Liver (tissue), 9 donors: ENCODE data around the gene CSNK2A3. TPM values are rescaled to one million over a fixed set of nuclear protein-coding genes. Genes with fewer than 3 reads are reported as not detected.

Source experiments
- DNase-seq: peaks from one replicate; pipeline ENCODE4 v3.0.0-alpha.2; 2017; ENCODE audit warnings: low spot score
- H3K27ac ChIP-seq, 2 donors: one replicate each; pipeline ENCODE4 v1.7.0; 2013; ENCODE audit warnings: inconsistent platforms in 2 of 2, low read length in 2 of 2, control low read depth in 1 of 2, low read depth in 1 of 2, mild to moderate bottlenecking in 1 of 2
- H3K27me3 ChIP-seq, 4 donors: one replicate each; pipeline versions ENCODE4 v1.6.1 to v1.7.0; 2013; ENCODE audit warnings: low read length in 3 of 4, inconsistent platforms in 1 of 4, mild to moderate bottlenecking in 1 of 4, moderate library complexity in 1 of 4; ENCODE audit not compliant: control insufficient read depth in 4 of 4, insufficient read depth in 4 of 4
- H3K36me3 ChIP-seq, 4 donors: one replicate each; pipeline versions ENCODE4 v1.6.1 to v1.7.0; 2013; ENCODE audit warnings: low read length in 3 of 4, mild to moderate bottlenecking in 3 of 4, low read depth in 1 of 4, moderate library complexity in 1 of 4; ENCODE audit not compliant: control insufficient read depth in 4 of 4, insufficient read depth in 3 of 4
- H3K4me1 ChIP-seq, 4 donors: one replicate each; pipeline versions ENCODE4 v1.6.1 to v1.7.0; 2013; ENCODE audit warnings: low read length in 3 of 4, mild to moderate bottlenecking in 3 of 4, moderate library complexity in 1 of 4; ENCODE audit not compliant: control insufficient read depth in 4 of 4, insufficient read depth in 4 of 4
- H3K4me3 ChIP-seq, 3 donors: one replicate each; pipeline versions ENCODE4 v1.6.1 to v1.7.0; 2013; ENCODE audit warnings: low read length in 3 of 3, control low read depth in 1 of 3, low read depth in 1 of 3, mild to moderate bottlenecking in 1 of 3
- H3K9ac ChIP-seq, 2 donors: one replicate each; pipeline ENCODE4 v1.7.0; 2013; ENCODE audit warnings: low read length in 2 of 2, mild to moderate bottlenecking in 2 of 2, moderate library complexity in 2 of 2, control low read depth in 1 of 2, low read depth in 1 of 2
- H3K9me3 ChIP-seq, 4 donors: one replicate each; pipeline versions ENCODE4 v1.6.1 to v1.7.0; 2013; ENCODE audit warnings: low read length in 3 of 4; ENCODE audit not compliant: control insufficient read depth in 4 of 4
- EGR1 ChIP-seq, 2 donors: IDR thresholded peaks; 2 replicates each; pipeline ENCODE4 v1.6.1; 2016 to 2018; ENCODE audit warnings: antibody characterized with exemption in 2 of 2, low read depth in 2 of 2
- FOXA2 ChIP-seq: IDR thresholded peaks from 2 replicates; pipeline ENCODE4 v1.6.1; 2016; ENCODE audit warnings: antibody characterized with exemption
- GABPA ChIP-seq, 2 donors: IDR thresholded peaks in 1 of 2; conservative IDR thresholded peaks in 1 of 2; 2 replicates each; pipeline ENCODE4 v1.6.1; 2016; ENCODE audit warnings: antibody characterized with exemption in 2 of 2, mild to moderate bottlenecking in 1 of 2, moderate library complexity in 1 of 2
- HNF4A ChIP-seq, 2 donors: conservative IDR thresholded peaks; 2 replicates each; pipeline ENCODE4 v1.6.1; 2016; ENCODE audit warnings: antibody characterized with exemption in 2 of 2, mild to moderate bottlenecking in 2 of 2
- HNF4G ChIP-seq: IDR thresholded peaks from 2 replicates; pipeline ENCODE4 v1.6.1; 2016; ENCODE audit warnings: antibody characterized with exemption
- JUND ChIP-seq, 2 donors: IDR thresholded peaks; 2 replicates each; pipeline ENCODE4 v1.6.1; 2016; ENCODE audit warnings: antibody characterized with exemption in 2 of 2
- NR2F2 ChIP-seq: IDR thresholded peaks from 2 replicates; pipeline ENCODE4 v1.6.1; 2016; ENCODE audit warnings: antibody characterized with exemption
- RAD21 ChIP-seq, 2 donors: IDR thresholded peaks; 2 replicates each; pipeline ENCODE4 v1.6.1; 2016; ENCODE audit warnings: antibody characterized with exemption in 2 of 2, mild to moderate bottlenecking in 2 of 2
- RXRA ChIP-seq, 2 donors: IDR thresholded peaks; 2 replicates each; pipeline ENCODE4 v1.6.1; 2017 to 2018; ENCODE audit warnings: antibody characterized with exemption in 2 of 2, mild to moderate bottlenecking in 1 of 2
- SP1 ChIP-seq: IDR thresholded peaks from 2 replicates; pipeline ENCODE4 v1.6.1; 2018; ENCODE audit warnings: antibody characterized with exemption, mild to moderate bottlenecking
- YY1 ChIP-seq: IDR thresholded peaks from 2 replicates; pipeline ENCODE4 v1.6.1; 2016; ENCODE audit warnings: antibody characterized with exemption, mild to moderate bottlenecking
- WGBS: extraction: QIAGEN DNeasy Blood & Tissue Kit; methylation state at CpG from one replicate; pipeline ENCODE4 v1.1.7; 2013; 5-methylcytosine and 5-hydroxymethylcytosine counted together
- polyA plus RNA-seq, 2 donors: library from polyadenylated mRNA; stranded (reverse) in 1 of 2; unstranded in 1 of 2; fragments of 200-250 nt in 1 of 2; fragments of >200 nt in 1 of 2; fragmentation: Nextera tagmentation in 1 of 2; extraction: Ambion mirVana in 1 of 2; gene quantifications; one replicate each; pipeline versions ENCODE4 v1.2.1 to v1.2.3, GENCODE V29; 2013 to 2015
- total RNA-seq, 2 donors: library from RNA; depleted of rRNA; stranded (reverse); fragments of >200 nt; gene quantifications; one replicate each; pipeline ENCODE4 v1.2.3, GENCODE V29; 2014
- TF ChIP-seq, protein P1 (sequence below): IDR thresholded peaks from 2 replicates; pipeline ENCODE4 v1.6.1; 2016; ENCODE audit warnings: antibody characterized with exemption
- TF ChIP-seq, protein P2 (sequence below): IDR thresholded peaks from 2 replicates; pipeline ENCODE4 v1.6.1; 2016; ENCODE audit warnings: antibody characterized with exemption, mild to moderate bottlenecking
- TF ChIP-seq, protein P3 (sequence below): IDR thresholded peaks from 2 replicates; pipeline ENCODE4 v1.6.1; 2016; ENCODE audit warnings: antibody characterized with exemption
- TF ChIP-seq, protein P4 (sequence below): IDR thresholded peaks from 2 replicates; pipeline ENCODE4 v1.6.1; 2016; ENCODE audit warnings: antibody characterized with exemption
- TF ChIP-seq, protein P5 (sequence below): fragments of 150-350 bp; IDR thresholded peaks from 2 replicates; pipeline ENCODE4 v1.5.1; 2017; ENCODE audit warnings: improper control_type of control experiment, low read depth, low read length; ENCODE audit not compliant: missing input control
- donor health status: healthy.
- donor health status: healthy.
- donor health status: healthy.
- donor health status: healthy.
- donor health status: healthy.

The CSNK2A3 gene
- total and polyA plus RNA-seq, 4 donors, result 0.51 to 0.92 (median 0.59) TPM; not detected in 1

DNA sequence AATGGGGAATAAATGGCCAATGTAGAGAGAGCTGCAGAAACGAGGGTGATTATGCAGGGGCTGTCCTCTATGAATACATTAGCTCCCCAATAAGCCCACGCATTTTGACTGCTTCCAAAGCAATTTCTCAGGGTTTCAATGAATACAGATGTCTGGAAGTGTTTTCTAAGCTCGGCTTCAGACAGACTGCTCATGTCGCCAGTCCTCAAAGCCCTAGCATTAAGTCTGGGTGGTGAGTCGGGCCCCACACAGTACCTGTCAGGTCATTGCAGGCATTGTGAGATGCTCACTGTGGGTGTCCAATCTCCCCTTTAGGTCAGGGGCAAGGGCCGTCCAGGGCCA, 17.9 kb upstream of the CSNK2A3 start:
- no peaks in the 10 kb centered on the region for H3K27me3 ChIP-seq
- H3K9ac ChIP-seq, result no peak overlapping the region
- no peak for DNase-seq
- peaks cover 2 to 17% (median 11%) of the 10 kb centered on the region in 4 donors for H3K4me1 ChIP-seq
- H3K36me3 ChIP-seq, result peaks cover 0 to 34% (median 8%) of the 10 kb centered on the region in 4 donors
- 94% methylated on average over 6 of the region's 6 CpGs for WGBS
- TF ChIP-seq FOXA2 (no peak), RXRA (IDR thresholded peaks at IDR 0.05) (no peak), GABPA (IDR thresholded peaks at IDR 0.05 in 1 of 2, conservative IDR thresholded peaks at IDR 0.05 in 1 of 2) (no peak), RAD21 (IDR thresholded peaks at IDR 0.05) (no peak), HNF4G (no peak), EGR1 (IDR thresholded peaks at IDR 0.05; ENCODE audit: low read depth in 2 of 2) (no peak), NR2F2 (no peak), YY1 (no peak), JUND (IDR thresholded peaks at IDR 0.05) (no peak)
- TF ChIP-seq, protein P1, sequence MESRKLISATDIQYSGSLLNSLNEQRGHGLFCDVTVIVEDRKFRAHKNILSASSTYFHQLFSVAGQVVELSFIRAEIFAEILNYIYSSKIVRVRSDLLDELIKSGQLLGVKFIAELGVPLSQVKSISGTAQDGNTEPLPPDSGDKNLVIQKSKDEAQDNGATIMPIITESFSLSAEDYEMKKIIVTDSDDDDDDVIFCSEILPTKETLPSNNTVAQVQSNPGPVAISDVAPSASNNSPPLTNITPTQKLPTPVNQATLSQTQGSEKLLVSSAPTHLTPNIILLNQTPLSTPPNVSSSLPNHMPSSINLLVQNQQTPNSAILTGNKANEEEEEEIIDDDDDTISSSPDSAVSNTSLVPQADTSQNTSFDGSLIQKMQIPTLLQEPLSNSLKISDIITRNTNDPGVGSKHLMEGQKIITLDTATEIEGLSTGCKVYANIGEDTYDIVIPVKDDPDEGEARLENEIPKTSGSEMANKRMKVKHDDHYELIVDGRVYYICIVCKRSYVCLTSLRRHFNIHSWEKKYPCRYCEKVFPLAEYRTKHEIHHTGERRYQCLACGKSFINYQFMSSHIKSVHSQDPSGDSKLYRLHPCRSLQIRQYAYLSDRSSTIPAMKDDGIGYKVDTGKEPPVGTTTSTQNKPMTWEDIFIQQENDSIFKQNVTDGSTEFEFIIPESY, result no peak
- TF ChIP-seq, protein P2, sequence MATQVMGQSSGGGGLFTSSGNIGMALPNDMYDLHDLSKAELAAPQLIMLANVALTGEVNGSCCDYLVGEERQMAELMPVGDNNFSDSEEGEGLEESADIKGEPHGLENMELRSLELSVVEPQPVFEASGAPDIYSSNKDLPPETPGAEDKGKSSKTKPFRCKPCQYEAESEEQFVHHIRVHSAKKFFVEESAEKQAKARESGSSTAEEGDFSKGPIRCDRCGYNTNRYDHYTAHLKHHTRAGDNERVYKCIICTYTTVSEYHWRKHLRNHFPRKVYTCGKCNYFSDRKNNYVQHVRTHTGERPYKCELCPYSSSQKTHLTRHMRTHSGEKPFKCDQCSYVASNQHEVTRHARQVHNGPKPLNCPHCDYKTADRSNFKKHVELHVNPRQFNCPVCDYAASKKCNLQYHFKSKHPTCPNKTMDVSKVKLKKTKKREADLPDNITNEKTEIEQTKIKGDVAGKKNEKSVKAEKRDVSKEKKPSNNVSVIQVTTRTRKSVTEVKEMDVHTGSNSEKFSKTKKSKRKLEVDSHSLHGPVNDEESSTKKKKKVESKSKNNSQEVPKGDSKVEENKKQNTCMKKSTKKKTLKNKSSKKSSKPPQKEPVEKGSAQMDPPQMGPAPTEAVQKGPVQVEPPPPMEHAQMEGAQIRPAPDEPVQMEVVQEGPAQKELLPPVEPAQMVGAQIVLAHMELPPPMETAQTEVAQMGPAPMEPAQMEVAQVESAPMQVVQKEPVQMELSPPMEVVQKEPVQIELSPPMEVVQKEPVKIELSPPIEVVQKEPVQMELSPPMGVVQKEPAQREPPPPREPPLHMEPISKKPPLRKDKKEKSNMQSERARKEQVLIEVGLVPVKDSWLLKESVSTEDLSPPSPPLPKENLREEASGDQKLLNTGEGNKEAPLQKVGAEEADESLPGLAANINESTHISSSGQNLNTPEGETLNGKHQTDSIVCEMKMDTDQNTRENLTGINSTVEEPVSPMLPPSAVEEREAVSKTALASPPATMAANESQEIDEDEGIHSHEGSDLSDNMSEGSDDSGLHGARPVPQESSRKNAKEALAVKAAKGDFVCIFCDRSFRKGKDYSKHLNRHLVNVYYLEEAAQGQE, result no peak
- TF ChIP-seq, protein P3, sequence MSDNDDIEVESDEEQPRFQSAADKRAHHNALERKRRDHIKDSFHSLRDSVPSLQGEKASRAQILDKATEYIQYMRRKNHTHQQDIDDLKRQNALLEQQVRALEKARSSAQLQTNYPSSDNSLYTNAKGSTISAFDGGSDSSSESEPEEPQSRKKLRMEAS, result no peak
- TF ChIP-seq, protein P4, sequence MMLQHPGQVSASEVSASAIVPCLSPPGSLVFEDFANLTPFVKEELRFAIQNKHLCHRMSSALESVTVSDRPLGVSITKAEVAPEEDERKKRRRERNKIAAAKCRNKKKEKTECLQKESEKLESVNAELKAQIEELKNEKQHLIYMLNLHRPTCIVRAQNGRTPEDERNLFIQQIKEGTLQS, result no peak
- TF ChIP-seq, protein P5, sequence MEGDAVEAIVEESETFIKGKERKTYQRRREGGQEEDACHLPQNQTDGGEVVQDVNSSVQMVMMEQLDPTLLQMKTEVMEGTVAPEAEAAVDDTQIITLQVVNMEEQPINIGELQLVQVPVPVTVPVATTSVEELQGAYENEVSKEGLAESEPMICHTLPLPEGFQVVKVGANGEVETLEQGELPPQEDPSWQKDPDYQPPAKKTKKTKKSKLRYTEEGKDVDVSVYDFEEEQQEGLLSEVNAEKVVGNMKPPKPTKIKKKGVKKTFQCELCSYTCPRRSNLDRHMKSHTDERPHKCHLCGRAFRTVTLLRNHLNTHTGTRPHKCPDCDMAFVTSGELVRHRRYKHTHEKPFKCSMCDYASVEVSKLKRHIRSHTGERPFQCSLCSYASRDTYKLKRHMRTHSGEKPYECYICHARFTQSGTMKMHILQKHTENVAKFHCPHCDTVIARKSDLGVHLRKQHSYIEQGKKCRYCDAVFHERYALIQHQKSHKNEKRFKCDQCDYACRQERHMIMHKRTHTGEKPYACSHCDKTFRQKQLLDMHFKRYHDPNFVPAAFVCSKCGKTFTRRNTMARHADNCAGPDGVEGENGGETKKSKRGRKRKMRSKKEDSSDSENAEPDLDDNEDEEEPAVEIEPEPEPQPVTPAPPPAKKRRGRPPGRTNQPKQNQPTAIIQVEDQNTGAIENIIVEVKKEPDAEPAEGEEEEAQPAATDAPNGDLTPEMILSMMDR, result no peak
- no peak overlapping the region for H3K27ac ChIP-seq
- no peak overlapping the region for H3K4me3 ChIP-seq
- no peaks in the 10 kb centered on the region for H3K9me3 ChIP-seq

DNA sequence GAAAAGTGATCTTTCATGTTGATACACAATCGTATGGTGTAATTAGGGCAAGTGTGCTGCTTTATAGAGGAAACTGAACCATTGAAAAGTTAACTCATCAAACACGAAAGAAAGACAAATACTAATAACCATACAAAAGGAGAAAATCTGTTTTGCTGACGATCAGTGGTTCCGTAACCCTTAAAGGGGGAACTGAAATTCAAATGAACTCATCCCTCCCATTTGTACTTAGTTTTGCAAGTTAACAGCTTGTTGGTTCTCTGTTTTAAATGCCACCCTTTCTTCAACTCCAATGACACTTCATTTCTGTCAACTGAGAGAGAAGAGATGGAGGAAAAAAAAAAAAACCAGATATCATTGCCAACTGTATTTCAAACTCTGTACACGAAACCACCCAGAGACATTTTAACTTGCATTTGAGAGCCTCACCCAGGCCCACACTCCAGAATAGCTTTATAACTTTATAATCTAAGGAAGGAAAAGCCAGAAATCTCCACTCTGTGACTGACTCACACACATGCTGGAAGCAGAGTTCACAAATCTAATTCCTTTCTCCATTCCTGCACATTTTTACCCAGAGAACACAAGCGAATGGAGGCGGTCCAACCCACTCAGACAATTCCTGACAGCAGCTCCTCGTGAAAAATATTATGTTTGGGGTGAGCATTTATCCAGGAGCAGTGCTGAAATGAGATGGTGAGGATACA, 17.4 kb upstream of the CSNK2A3 start:
- TF ChIP-seq, protein P5, result no peak
- TF ChIP-seq, protein P2, result no peak
- no peak for TF ChIP-seq HNF4A (conservative IDR thresholded peaks at IDR 0.05)
- TF ChIP-seq EGR1 (IDR thresholded peaks at IDR 0.05; ENCODE audit: low read depth in 2 of 2), result no peak
- no peak for TF ChIP-seq SP1
- TF ChIP-seq, protein P4, result no peak
- no peak for TF ChIP-seq HNF4G
- TF ChIP-seq GABPA (IDR thresholded peaks at IDR 0.05 in 1 of 2, conservative IDR thresholded peaks at IDR 0.05 in 1 of 2), result no peak
- no peak for TF ChIP-seq YY1
- no peak for TF ChIP-seq FOXA2
- peaks cover 2 to 17% (median 11%) of the 10 kb centered on the region in 4 donors for H3K4me1 ChIP-seq
- H3K9ac ChIP-seq, result no peak overlapping the region
- H3K27me3 ChIP-seq, result no peaks in the 10 kb centered on the region
- DNase-seq, result no peak
- H3K9me3 ChIP-seq, result no peaks in the 10 kb centered on the region
- H3K36me3 ChIP-seq, result peaks cover 0 to 37% (median 9%) of the 10 kb centered on the region in 4 donors
- no peak overlapping the region for H3K27ac ChIP-seq
- no peak overlapping the region for H3K4me3 ChIP-seq
- 90% methylated on average over 8 of the region's 8 CpGs for WGBS
